ENCODE results near the gene CRB3. TPM values are rescaled to one million over a fixed set of nuclear protein-coding genes. Genes with fewer than 3 reads are reported as not detected.

The CRB3 gene
- total and polyA plus RNA-seq, 4 donors: 19.2 to 38.7 (median 28.9) TPM

DNA sequence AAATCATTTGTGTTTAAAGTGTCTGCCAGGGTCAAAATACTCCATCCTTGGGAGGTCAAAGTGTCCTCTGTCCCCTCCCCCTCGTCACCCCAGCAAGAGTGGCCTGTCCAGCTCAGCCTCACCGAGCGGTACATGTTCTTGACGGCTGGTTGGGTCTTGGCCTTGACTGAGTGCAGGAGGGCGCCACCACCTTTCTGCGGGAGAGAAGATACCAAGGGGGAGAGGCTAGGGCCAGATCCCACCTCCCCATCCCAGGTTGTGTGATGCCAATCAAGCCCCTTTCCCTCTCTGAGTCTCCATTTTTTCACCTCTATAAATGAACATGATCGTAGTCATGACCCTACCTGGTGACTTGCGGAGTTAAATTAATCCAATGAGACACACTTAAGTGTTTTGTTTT, 6.1 kb downstream of the CRB3 start:
- DNase-seq (ENCODE audit: low spot score): no peak
- Histone ChIP-seq H3K27me3 (ENCODE audit: control insufficient read depth in 4 of 4, insufficient read depth in 4 of 4, low read length in 3 of 4) (no peaks in the 10 kb centered on the region), H3K9me3 (ENCODE audit: control insufficient read depth in 4 of 4, low read length in 3 of 4) (no peaks in the 10 kb centered on the region), H3K9ac (ENCODE audit: low read depth in 1 of 2, low read length in 2 of 2) (no peak overlapping the region), H3K27ac (ENCODE audit: low read depth in 1 of 2, low read length in 2 of 2) (no peak overlapping the region), H3K4me3 (ENCODE audit: low read depth in 1 of 3, low read length in 3 of 3) (no peak overlapping the region), H3K4me1 (ENCODE audit: control insufficient read depth in 4 of 4, insufficient read depth in 4 of 4, low read length in 3 of 4) (peaks cover 0 to 3% (median under 1%) of the 10 kb centered on the region in 4 donors), H3K36me3 (ENCODE audit: control insufficient read depth in 4 of 4, insufficient read depth in 3 of 4, low read depth in 1 of 4, low read length in 3 of 4) (peaks cover 3 to 9% (median 5%) of the 10 kb centered on the region in 4 donors)
- 88% methylated on average over 8 of the region's 8 CpGs for WGBS
- TF ChIP-seq SP1 (IDR thresholded peaks at IDR 0.05) (no peak), TAF1 (conservative IDR thresholded peaks at IDR 0.05) (no peak), NR2F2 (IDR thresholded peaks at IDR 0.05) (no peak), HNF4A (conservative IDR thresholded peaks at IDR 0.05) (no peak), HNF4G (IDR thresholded peaks at IDR 0.05) (no peak), GABPA (IDR thresholded peaks at IDR 0.05 in 1 of 2, conservative IDR thresholded peaks at IDR 0.05 in 1 of 2) (no peak), JUND (IDR thresholded peaks at IDR 0.05) (no peak), YY1 (IDR thresholded peaks at IDR 0.05) (no peak), EGR1 (IDR thresholded peaks at IDR 0.05; ENCODE audit: low read depth in 2 of 2) (no peak), RXRA (IDR thresholded peaks at IDR 0.05) (no peak), RAD21 (IDR thresholded peaks at IDR 0.05) (no peak), FOXA1 (IDR thresholded peaks at IDR 0.05) (no peak), FOXA2 (IDR thresholded peaks at IDR 0.05) (no peak)
- TF ChIP-seq, protein P1, sequence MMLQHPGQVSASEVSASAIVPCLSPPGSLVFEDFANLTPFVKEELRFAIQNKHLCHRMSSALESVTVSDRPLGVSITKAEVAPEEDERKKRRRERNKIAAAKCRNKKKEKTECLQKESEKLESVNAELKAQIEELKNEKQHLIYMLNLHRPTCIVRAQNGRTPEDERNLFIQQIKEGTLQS (IDR thresholded peaks at IDR 0.05): no peak
- TF ChIP-seq, protein P2, sequence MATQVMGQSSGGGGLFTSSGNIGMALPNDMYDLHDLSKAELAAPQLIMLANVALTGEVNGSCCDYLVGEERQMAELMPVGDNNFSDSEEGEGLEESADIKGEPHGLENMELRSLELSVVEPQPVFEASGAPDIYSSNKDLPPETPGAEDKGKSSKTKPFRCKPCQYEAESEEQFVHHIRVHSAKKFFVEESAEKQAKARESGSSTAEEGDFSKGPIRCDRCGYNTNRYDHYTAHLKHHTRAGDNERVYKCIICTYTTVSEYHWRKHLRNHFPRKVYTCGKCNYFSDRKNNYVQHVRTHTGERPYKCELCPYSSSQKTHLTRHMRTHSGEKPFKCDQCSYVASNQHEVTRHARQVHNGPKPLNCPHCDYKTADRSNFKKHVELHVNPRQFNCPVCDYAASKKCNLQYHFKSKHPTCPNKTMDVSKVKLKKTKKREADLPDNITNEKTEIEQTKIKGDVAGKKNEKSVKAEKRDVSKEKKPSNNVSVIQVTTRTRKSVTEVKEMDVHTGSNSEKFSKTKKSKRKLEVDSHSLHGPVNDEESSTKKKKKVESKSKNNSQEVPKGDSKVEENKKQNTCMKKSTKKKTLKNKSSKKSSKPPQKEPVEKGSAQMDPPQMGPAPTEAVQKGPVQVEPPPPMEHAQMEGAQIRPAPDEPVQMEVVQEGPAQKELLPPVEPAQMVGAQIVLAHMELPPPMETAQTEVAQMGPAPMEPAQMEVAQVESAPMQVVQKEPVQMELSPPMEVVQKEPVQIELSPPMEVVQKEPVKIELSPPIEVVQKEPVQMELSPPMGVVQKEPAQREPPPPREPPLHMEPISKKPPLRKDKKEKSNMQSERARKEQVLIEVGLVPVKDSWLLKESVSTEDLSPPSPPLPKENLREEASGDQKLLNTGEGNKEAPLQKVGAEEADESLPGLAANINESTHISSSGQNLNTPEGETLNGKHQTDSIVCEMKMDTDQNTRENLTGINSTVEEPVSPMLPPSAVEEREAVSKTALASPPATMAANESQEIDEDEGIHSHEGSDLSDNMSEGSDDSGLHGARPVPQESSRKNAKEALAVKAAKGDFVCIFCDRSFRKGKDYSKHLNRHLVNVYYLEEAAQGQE (IDR thresholded peaks at IDR 0.05): no peak
- TF ChIP-seq, protein P3, sequence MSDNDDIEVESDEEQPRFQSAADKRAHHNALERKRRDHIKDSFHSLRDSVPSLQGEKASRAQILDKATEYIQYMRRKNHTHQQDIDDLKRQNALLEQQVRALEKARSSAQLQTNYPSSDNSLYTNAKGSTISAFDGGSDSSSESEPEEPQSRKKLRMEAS (IDR thresholded peaks at IDR 0.05): no peak
- TF ChIP-seq, protein P4, sequence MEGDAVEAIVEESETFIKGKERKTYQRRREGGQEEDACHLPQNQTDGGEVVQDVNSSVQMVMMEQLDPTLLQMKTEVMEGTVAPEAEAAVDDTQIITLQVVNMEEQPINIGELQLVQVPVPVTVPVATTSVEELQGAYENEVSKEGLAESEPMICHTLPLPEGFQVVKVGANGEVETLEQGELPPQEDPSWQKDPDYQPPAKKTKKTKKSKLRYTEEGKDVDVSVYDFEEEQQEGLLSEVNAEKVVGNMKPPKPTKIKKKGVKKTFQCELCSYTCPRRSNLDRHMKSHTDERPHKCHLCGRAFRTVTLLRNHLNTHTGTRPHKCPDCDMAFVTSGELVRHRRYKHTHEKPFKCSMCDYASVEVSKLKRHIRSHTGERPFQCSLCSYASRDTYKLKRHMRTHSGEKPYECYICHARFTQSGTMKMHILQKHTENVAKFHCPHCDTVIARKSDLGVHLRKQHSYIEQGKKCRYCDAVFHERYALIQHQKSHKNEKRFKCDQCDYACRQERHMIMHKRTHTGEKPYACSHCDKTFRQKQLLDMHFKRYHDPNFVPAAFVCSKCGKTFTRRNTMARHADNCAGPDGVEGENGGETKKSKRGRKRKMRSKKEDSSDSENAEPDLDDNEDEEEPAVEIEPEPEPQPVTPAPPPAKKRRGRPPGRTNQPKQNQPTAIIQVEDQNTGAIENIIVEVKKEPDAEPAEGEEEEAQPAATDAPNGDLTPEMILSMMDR (IDR thresholded peaks at IDR 0.05; ENCODE audit: low read depth, low read length, missing input control): no peak
- TF ChIP-seq, protein P5, sequence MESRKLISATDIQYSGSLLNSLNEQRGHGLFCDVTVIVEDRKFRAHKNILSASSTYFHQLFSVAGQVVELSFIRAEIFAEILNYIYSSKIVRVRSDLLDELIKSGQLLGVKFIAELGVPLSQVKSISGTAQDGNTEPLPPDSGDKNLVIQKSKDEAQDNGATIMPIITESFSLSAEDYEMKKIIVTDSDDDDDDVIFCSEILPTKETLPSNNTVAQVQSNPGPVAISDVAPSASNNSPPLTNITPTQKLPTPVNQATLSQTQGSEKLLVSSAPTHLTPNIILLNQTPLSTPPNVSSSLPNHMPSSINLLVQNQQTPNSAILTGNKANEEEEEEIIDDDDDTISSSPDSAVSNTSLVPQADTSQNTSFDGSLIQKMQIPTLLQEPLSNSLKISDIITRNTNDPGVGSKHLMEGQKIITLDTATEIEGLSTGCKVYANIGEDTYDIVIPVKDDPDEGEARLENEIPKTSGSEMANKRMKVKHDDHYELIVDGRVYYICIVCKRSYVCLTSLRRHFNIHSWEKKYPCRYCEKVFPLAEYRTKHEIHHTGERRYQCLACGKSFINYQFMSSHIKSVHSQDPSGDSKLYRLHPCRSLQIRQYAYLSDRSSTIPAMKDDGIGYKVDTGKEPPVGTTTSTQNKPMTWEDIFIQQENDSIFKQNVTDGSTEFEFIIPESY (IDR thresholded peaks at IDR 0.05): no peak

Measured in liver (tissue), 9 donors.